Neural cell (in vitro differentiated cells): ENCODE data around the gene KCNQ5.

ENCODE experiments used
- CTCF ChIP-seq: fragments of 450-650 bp; IDR thresholded peaks from 2 replicates; pipeline ENCODE4 v1.5.1; 2014; ENCODE audit warnings: antibody characterized with exemption, mild to moderate bottlenecking, moderate library complexity; ENCODE audit not compliant: poor library complexity, severe bottlenecking
- TAF1 ChIP-seq: IDR thresholded peaks from 2 replicates; pipeline ENCODE4 v1.6.1; 2012; ENCODE audit warnings: low read depth

- TF ChIP-seq CTCF (no peak), TAF1 (no peak)
Measured at GRCh38 chr6:72649032-72649984, 27.4 kb downstream of the KCNQ5 start.
